ENCODE data around the gene ZP4.

- TF ChIP-seq, protein P1, sequence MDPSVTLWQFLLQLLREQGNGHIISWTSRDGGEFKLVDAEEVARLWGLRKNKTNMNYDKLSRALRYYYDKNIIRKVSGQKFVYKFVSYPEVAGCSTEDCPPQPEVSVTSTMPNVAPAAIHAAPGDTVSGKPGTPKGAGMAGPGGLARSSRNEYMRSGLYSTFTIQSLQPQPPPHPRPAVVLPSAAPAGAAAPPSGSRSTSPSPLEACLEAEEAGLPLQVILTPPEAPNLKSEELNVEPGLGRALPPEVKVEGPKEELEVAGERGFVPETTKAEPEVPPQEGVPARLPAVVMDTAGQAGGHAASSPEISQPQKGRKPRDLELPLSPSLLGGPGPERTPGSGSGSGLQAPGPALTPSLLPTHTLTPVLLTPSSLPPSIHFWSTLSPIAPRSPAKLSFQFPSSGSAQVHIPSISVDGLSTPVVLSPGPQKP (IDR thresholded peaks at IDR 0.05; ENCODE audit: borderline replicate concordance, low read depth, low read length) = no peak
- TF ChIP-seq POLR2A (IDR thresholded peaks at IDR 0.05; ENCODE audit: low read depth, low read length) (no peak), FOS (IDR thresholded peaks at IDR 0.05; ENCODE audit: low read depth, low read length) (no peak), MXI1 (IDR thresholded peaks at IDR 0.05; ENCODE audit: borderline replicate concordance, low read depth, low read length) (no peak), MAFK (IDR thresholded peaks at IDR 0.05; ENCODE audit: low read depth, low read length) (no peak), BHLHE40 (IDR thresholded peaks at IDR 0.05; ENCODE audit: low read depth, low read length) (no peak), RAD21 (IDR thresholded peaks at IDR 0.05; ENCODE audit: low read length) (no peak), MAZ (IDR thresholded peaks at IDR 0.05; ENCODE audit: borderline replicate concordance, low read depth, low read length) (no peak)
- TF ChIP-seq, protein P2, sequence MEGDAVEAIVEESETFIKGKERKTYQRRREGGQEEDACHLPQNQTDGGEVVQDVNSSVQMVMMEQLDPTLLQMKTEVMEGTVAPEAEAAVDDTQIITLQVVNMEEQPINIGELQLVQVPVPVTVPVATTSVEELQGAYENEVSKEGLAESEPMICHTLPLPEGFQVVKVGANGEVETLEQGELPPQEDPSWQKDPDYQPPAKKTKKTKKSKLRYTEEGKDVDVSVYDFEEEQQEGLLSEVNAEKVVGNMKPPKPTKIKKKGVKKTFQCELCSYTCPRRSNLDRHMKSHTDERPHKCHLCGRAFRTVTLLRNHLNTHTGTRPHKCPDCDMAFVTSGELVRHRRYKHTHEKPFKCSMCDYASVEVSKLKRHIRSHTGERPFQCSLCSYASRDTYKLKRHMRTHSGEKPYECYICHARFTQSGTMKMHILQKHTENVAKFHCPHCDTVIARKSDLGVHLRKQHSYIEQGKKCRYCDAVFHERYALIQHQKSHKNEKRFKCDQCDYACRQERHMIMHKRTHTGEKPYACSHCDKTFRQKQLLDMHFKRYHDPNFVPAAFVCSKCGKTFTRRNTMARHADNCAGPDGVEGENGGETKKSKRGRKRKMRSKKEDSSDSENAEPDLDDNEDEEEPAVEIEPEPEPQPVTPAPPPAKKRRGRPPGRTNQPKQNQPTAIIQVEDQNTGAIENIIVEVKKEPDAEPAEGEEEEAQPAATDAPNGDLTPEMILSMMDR (conservative IDR thresholded peaks at IDR 0.05; ENCODE audit: low read depth, low read length) = no peak
These were observed 33.3 kb downstream of the ZP4 start for GRCh38 chr1:237857455-237857854.

Data from IMR-90 (cell line).